ENCODE results near the gene PAPSS2. TPM values are rescaled to one million over a fixed set of nuclear protein-coding genes. Genes with fewer than 3 reads are reported as not detected.

The PAPSS2 gene
- total and polyA plus RNA-seq, 2 experiments from 2014 or later: 38.3 to 58.0 TPM

- TF ChIP-seq EZH2phosphoT487 (IDR thresholded peaks at IDR 0.05; ENCODE audit: low read depth, severe bottlenecking, unreplicated experiment) (no peak), EZH2 (IDR thresholded peaks at IDR 0.05; ENCODE audit: borderline replicate concordance) (no peak), CTCF (IDR thresholded peaks at IDR 0.05; ENCODE audit: poor library complexity) (no peak)
- H3K4me3 ChIP-seq: no peak overlapping the region
- H3K4me1 ChIP-seq (ENCODE audit: insufficient read depth): peaks cover 10% of the 10 kb centered on the region
- H3K36me3 ChIP-seq (replicated peaks; ENCODE audit: insufficient read depth, low read depth): no peaks in the 10 kb centered on the region
- H2AFZ ChIP-seq: no peak overlapping the region
- no peak overlapping the region for H3K27ac ChIP-seq
- WGBS (ENCODE audit: low lambda C conversion rate, missing lambda C conversion rate): 94% methylated on average over 7 of the region's 7 CpGs
- DNase-seq (ENCODE audit: low spot score): no peak
- peaks cover 5% of the 10 kb centered on the region for H3K79me2 ChIP-seq
- no peak overlapping the region for H3K4me2 ChIP-seq
- no peaks in the 10 kb centered on the region for H3K27me3 ChIP-seq
- H3K9me3 ChIP-seq (ENCODE audit: low read depth): no peaks in the 10 kb centered on the region
- H3K9me2 ChIP-seq (replicated peaks; ENCODE audit: insufficient read depth): no peaks in the 10 kb centered on the region
- no peaks in the 10 kb centered on the region for H4K20me1 ChIP-seq (ENCODE audit: insufficient read depth, poor library complexity, severe bottlenecking)
Observed at GRCh38 chr10:87700031-87700796, 40.5 kb downstream of the PAPSS2 start.

- Histone ChIP-seq H3K9me2 (replicated peaks; ENCODE audit: insufficient read depth) (no peaks in the 10 kb centered on the region), H3K36me3 (replicated peaks; ENCODE audit: insufficient read depth, low read depth) (no peaks in the 10 kb centered on the region), H2AFZ (no peak overlapping the region), H3K9me3 (ENCODE audit: low read depth) (no peaks in the 10 kb centered on the region), H3K4me1 (ENCODE audit: insufficient read depth) (peaks cover 10% of the 10 kb centered on the region), H3K27me3 (no peaks in the 10 kb centered on the region), H3K4me2 (no peak overlapping the region), H3K79me2 (peaks cover 2% of the 10 kb centered on the region), H4K20me1 (ENCODE audit: insufficient read depth, poor library complexity, severe bottlenecking) (no peaks in the 10 kb centered on the region), H3K27ac (peak overlapping the region; percentile 68), H3K4me3 (no peak overlapping the region)
- no peak for DNase-seq (ENCODE audit: low spot score)
- 74% methylated on average over 9 of the region's 9 CpGs for WGBS (ENCODE audit: low lambda C conversion rate, missing lambda C conversion rate)
- no peak for TF ChIP-seq CTCF (IDR thresholded peaks at IDR 0.05; ENCODE audit: poor library complexity)
- TF ChIP-seq EZH2phosphoT487 (IDR thresholded peaks at IDR 0.05; ENCODE audit: low read depth, severe bottlenecking, unreplicated experiment): no peak
- no peak for TF ChIP-seq EZH2 (IDR thresholded peaks at IDR 0.05; ENCODE audit: borderline replicate concordance)
Observed at GRCh38 chr10:87702260-87702972, 42.7 kb downstream of the PAPSS2 start.

GRCh38 chr10:87702973-87703294 is 43.3 kb downstream of the PAPSS2 start:
- Histone ChIP-seq H3K27ac (peak overlapping the region; percentile 68), H3K4me2 (no peak overlapping the region), H3K36me3 (replicated peaks; ENCODE audit: insufficient read depth, low read depth) (no peaks in the 10 kb centered on the region), H3K9me2 (replicated peaks; ENCODE audit: insufficient read depth) (no peaks in the 10 kb centered on the region), H3K9me3 (ENCODE audit: low read depth) (no peaks in the 10 kb centered on the region), H3K4me3 (no peak overlapping the region), H4K20me1 (ENCODE audit: insufficient read depth, poor library complexity, severe bottlenecking) (no peaks in the 10 kb centered on the region), H3K79me2 (peaks cover 2% of the 10 kb centered on the region), H3K4me1 (ENCODE audit: insufficient read depth) (peaks cover 10% of the 10 kb centered on the region), H3K27me3 (no peaks in the 10 kb centered on the region), H2AFZ (no peak overlapping the region)
- no peak for DNase-seq (ENCODE audit: low spot score)
- TF ChIP-seq CTCF (IDR thresholded peaks at IDR 0.05; ENCODE audit: poor library complexity): no peak
- TF ChIP-seq EZH2 (IDR thresholded peaks at IDR 0.05; ENCODE audit: borderline replicate concordance): no peak
- TF ChIP-seq EZH2phosphoT487 (IDR thresholded peaks at IDR 0.05; ENCODE audit: low read depth, severe bottlenecking, unreplicated experiment): no peak
- 79% methylated on average over 4 of the region's 4 CpGs for WGBS (ENCODE audit: low lambda C conversion rate, missing lambda C conversion rate)
